Stimulated activated CD8-positive, alpha-beta memory T cell treated with anti-CD3 and anti-CD28 coated beads, Interleukin-4, amount 100 ng/mL, for 4 hours (primary cell): ENCODE measurements around the gene ZNF580.

Experiments used
- DNase-seq, 2 donors: peaks; one replicate each; pipeline ENCODE4 v3.0.0-alpha.2; 2020; ENCODE audit warnings: low read depth in 2 of 2, low spot score in 1 of 2

ZNF580 gene

GRCh38 chr19:55605637-55606470 lies 34.9 kb upstream of the ZNF580 start, which contains the start of gene ZNF865:
Gene ZNF865 (plus strand): TSS chr19:55605647. CDS start chr19:55613619, 7,972 bp downstream.
- peak in 1 of 2 donors; percentile 49 for DNase-seq

GRCh38 chr19:55606471-55606787 lies 34.4 kb upstream of the ZNF580 start:
- DNase-seq: no peak

- DNase-seq: no peak
Measured at GRCh38 chr19:55606817-55607216, 34.0 kb upstream of the ZNF580 start.

GRCh38 chr19:55609326-55609725 lies 31.5 kb upstream of the ZNF580 start:
- no peak for DNase-seq

DNA sequence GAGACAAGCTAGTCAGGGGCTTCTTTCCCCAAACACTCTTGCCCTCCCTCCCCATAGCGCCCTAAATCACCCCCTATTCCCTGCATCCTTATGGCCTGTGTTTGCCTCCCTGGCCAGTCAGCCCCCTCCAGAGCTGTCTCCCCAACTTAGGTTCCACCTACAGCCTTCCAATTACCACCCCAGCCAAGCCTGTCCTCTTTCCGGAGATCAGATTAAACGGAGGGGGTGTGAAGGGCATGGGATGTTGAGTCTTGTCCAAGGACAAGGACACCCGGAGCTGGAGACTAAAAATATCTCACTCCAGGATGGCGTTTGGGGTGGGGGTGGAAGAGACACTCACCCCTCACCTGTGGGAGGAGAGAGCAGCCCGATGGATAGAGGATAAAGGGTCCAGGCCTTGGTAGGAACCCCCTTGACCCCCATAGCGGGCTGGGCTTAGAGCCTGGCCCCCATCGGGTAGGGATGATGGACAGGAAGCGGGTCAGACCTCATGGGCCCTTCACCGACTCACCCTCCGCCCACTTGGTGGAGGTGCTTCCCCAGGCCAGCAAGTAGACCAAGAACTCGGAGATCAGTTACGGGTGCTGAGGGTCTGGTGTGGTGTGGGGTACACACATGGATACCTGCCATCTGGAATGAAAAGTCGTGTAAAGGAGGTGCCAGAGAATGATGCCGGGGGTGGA lies 29.4 kb upstream of the ZNF580 start:
- DNase-seq: no peak

DNA sequence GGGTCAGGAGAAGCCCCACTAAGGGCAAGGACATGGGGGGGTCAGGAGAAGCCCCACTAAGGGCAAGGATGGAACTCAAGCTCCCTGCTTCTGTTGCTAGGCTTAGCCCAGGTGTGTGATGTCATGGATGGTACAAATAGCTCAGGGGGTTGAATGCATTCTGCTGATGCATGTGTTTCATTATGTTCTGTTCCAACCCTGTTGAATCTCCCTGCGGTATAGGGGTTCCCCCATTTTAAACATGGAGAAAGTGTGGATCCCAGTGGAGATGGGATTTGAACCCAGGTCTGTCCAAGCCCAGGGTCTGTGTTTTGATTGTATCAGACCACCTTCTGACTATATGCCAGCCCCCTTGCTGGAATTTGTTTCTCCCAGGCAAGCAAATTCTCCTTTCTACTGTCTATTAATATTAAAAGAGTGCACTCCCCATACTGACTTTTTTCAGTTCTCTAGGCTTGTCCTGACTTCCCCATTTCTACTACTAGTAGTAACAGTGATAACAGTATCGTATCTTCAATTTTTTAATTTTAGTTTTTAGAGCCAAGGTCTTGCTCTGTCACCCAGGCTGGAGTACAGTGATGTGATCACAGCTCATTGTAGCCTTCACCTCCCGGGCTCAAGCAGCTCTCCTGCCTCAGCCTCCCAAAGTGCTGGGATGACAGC lies 28.7 kb upstream of the ZNF580 start:
- no peak for DNase-seq

- DNase-seq: no peak
Measured at GRCh38 chr19:55613396-55613795, 27.4 kb upstream of the ZNF580 start.

DNA sequence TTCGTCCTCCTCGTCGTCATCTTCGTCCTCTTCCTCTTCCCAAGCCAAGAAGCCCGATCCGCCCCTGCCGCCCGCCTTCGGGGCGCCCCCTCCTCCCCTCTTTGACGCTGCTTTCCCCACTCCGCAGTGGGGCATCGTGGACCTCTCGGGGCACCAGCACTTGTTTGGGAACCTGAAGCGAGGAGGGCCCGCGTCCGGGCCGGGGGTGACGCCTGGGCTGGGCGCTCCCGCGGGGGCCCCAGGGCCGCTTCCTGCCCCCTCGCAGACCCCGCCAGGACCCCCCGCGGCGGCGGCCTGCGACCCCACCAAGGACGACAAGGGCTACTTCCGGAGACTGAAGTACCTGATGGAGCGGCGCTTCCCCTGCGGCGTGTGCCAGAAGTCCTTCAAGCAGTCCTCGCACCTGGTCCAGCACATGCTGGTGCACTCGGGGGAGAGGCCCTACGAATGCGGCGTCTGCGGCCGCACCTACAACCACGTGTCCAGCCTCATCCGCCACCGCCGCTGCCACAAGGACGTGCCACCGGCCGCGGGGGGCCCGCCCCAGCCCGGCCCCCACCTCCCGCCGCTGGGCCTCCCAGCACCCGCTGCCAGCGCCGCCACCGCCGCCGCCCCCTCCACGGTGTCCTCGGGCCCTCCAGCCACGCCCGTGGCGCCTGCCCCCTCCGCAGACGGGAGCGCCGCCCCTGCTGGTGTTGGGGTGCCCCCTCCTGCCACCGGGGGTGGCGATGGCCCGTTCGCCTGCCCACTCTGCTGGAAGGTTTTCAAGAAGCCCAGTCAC lies 26.7 kb upstream of the ZNF580 start:
- DNase-seq: no peak

GRCh38 chr19:55614711-55615542 lies 25.9 kb upstream of the ZNF580 start:
- no peak for DNase-seq

DNA sequence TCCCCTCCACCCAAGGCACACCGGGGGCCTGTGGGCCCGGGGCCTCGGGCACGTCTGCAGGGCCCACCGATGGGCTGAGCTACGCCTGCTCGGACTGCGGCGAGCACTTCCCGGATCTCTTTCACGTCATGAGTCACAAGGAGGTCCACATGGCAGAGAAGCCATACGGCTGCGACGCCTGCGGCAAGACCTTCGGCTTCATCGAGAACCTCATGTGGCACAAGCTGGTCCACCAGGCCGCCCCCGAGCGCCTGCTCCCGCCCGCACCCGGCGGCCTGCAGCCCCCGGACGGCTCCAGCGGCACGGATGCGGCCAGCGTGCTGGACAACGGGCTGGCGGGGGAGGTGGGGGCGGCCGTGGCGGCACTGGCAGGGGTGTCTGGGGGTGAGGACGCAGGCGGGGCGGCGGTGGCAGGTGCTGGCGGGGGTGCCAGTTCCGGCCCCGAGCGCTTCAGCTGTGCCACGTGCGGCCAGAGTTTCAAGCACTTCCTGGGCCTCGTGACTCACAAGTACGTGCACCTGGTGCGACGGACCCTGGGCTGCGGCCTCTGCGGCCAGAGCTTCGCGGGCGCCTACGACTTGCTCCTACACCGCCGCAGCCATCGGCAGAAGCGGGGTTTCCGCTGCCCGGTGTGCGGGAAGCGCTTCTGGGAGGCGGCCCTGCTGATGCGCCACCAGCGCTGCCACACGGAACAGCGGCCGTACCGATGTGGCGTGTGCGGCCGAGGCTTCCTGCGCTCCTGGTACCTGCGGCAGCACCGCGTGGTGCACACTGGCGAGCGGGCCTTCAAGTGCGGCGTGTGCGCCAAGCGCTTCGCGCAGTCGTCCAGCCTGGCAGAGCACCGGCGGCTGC lies 25.0 kb upstream of the ZNF580 start:
- DNase-seq: no peak

DNA sequence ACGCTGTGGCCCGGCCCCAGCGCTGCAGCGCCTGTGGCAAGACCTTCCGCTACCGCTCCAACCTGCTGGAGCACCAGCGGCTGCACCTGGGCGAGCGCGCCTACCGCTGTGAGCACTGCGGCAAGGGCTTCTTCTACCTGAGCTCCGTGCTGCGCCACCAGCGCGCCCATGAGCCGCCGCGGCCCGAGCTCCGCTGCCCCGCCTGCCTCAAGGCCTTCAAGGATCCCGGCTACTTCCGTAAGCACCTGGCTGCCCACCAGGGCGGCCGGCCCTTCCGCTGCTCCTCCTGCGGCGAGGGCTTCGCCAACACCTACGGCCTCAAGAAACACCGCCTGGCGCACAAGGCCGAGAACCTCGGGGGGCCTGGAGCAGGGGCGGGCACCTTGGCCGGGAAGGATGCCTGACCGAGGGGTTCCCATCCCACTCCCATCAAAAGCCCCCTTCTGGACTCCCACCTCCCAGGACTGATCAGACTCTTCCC lies 24.4 kb upstream of the ZNF580 start:
- DNase-seq: no peak

- DNase-seq: no peak
Measured at GRCh38 chr19:55617426-55617825, 23.4 kb upstream of the ZNF580 start.

GRCh38 chr19:55618426-55618825 lies 22.4 kb upstream of the ZNF580 start:
- DNase-seq: no peak

DNA sequence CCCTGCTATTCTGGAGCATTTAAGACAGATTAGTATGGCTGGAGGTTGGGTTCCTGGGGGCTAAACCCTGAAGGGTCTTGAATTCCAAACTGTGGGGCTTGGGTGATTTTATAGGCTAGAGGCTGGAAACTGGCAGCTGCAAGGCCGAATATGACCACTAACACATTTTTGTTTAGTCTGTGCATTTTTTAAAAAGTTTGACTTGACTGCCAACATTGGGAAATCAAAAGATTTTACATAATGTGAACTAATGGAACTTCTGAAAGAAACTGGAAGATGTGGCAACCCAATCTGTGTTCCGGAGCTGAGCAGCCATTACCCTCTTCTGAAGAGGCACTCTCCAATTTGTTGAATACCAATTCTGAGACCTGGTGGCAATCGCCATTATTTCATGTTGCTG lies 21.5 kb upstream of the ZNF580 start:
- no peak for DNase-seq

GRCh38 chr19:55620410-55621204 lies 20.2 kb upstream of the ZNF580 start:
- no peak for DNase-seq

- DNase-seq: no peak
Measured at GRCh38 chr19:55621205-55621672, 19.6 kb upstream of the ZNF580 start.

- DNase-seq: no peak
Measured at GRCh38 chr19:55621673-55622231, 19.1 kb upstream of the ZNF580 start.
